HG03095 (cell line): ENCODE measurements around the gene PNPLA6.
"Not testable (repeated sequence)": the region's sequence is repeated elsewhere in the genome, so short reads cannot be mapped to it uniquely, and the experiment has no call there.

Experiments
- ATAC-seq: cut with Tn5 transposase; IDR thresholded peaks from one replicate; pipeline ENCODE4 v1.9.1; 2021; ENCODE audit warnings: moderate library complexity; ENCODE audit not compliant: unreplicated experiment

Gene PNPLA6

GRCh38 chr19:7529610-7530490 lies 5.7 kb upstream of the PNPLA6 start:
- ATAC-seq = no peak

DNA sequence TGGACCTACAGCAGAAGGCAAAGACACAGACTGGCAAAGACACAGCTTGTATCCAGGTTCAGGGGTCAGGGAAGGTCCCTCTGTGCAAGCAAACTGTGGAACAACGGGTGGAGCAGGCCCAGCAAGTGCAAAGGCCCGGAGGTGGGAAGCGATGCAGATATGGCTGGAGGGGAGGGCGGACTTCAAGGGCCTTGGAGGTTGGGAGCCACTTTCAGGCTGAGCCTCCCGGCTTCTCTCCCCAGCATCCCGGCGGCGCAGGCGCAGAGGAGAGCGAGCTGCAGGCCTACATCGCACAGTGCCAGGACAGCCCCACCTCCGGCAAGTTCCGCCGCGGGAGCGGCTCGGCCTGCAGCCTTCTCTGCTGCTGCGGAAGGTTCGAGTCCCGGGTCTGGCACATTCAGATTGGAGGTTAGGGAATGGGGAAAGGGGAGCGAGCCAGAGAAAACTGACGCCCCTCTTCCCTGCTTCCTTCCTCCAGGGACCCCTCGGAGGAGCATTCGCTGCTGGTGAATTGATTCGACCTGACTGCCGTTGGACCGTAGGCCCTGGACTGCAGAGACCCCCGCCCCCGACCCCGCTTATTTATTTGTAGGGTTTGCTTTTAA lies 2.1 kb upstream of the PNPLA6 start:
- ATAC-seq = no peak

- no peak for ATAC-seq
These were observed 1.5 kb upstream of the PNPLA6 start for GRCh38 chr19:7533925-7534480.

DNA sequence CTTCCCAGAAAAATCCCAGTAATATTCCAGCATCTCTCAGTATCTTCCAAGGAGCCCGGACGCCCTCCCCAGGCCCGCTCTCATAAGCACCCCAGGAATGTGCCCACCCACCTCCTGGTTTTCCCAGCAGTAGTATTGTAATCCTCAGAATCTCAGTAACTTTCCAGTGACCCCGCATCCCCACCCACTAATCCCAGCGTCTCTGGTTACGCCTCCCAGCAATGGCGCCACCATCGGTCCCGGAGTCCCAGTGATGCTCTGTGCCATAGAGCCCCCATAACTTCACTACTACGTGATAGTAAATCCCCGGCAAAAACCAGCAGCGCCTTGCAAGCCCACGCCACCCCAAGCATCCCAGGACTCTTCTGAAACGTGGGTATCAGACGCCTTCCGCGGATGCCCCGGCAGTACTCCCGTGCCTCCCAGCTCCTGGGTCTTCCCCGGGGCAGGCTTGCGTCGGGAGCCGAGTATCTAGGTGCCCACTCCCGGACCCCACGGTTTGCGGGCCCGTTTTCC lies 928 bp upstream of the PNPLA6 start:
- no peak for ATAC-seq

DNA sequence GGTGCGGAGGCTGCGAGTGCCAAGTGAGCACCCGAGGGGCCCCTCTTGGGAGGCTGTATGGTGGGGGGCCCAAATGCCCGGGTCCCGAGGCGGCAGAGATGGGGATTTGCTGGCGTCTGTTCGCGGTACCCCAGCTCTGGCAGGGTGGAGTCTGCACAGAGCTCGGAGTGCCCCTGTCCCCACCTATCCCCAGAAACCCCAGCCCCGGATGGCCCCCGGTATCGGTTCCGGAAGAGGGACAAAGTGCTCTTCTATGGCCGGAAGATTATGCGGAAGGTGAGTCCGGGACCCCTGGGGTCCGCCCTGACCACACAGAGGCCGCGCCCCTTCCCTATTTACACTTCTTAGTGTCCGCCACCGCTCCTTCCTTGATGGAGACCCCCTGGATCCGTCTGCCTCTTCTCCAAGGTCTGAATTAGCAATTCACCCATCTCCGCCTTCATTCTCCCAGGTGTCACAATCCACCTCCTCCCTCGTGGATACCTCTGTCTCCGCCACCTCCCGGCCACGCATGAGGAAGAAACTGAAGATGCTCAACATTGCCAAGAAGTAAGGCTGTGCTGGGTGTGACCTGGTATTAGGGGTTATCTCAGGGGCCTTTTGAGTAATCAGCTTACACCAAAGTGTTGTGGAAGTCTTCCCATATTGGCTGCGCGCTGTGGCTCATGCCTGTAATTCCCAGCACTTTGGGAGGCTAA lies 630 bp downstream of the PNPLA6 start:
- ATAC-seq = no peak

DNA sequence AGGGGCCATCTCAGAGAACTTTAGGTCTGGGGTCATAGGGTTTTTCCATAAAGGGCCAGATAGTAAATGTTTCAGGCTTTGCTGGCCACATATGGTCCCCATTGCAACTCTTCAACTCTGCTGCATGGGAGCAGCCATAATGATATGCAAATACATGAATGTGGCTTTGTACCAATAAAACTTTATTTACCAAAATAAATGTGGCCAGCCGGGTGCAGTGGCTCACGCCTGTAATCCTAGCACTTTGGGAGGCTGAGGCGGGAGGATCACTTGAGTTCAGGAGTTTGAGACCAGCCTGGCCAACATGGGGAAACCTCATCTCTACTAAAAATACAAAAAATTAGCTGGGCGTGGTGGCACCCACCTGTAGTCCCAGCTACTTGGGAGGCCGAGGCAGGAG lies 3.5 kb downstream of the PNPLA6 start:
- ATAC-seq = not testable (repeated sequence)

DNA sequence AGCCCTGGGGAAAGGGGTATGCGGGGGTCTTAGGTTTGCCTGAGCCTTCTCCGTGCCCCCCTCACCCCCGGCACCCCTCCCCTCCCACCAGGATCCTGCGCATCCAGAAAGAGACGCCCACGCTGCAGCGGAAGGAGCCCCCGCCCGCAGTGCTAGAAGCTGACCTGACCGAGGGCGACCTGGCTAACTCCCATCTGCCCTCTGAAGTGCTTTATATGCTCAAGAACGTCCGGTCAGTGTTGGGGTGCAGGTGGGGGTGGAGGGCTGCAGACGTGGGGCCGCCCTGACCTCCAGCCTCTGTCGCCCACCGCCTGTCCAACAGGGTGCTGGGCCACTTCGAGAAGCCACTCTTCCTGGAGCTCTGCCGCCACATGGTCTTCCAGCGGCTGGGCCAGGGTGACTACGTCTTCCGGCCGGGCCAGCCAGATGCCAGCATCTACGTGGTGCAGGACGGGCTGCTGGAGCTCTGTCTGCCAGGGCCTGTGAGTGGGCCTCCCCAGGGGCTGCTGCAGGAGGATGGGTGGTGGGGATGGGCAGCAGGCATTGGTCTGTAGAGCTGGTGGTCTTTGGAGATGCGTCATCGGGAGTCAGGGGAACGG lies 4.4 kb downstream of the PNPLA6 start:
- ATAC-seq = no peak

GRCh38 chr19:7540761-7541474 lies 5.4 kb downstream of the PNPLA6 start:
- no peak for ATAC-seq

- no peak for ATAC-seq
These were observed 5.9 kb downstream of the PNPLA6 start for GRCh38 chr19:7541475-7541824.

- ATAC-seq = no peak
These were observed 6.4 kb downstream of the PNPLA6 start for GRCh38 chr19:7541828-7542443.

GRCh38 chr19:7542556-7543348 lies 7.2 kb downstream of the PNPLA6 start:
- ATAC-seq = no peak

GRCh38 chr19:7544626-7545025 lies 9.1 kb downstream of the PNPLA6 start:
- no peak for ATAC-seq

DNA sequence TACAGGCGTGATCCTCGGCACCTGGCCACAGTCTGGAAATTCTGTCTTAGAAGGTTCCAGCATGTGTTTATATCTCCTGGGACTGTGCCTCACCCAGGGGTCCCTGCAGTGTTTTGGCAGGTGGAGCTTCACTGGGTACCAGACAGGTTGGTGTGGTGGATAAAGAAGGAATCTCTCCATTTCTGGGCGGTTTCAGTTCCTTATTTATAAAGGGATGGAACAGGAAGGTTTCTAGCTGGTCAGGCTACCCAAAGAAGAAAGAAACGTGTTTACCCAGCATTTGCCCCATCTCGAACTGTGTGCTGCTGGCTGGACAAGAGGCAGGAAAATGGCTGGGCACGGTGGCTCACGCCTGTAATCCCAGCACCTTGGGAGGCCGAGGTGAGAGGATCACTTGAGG lies 9.8 kb downstream of the PNPLA6 start:
- ATAC-seq = no peak

DNA sequence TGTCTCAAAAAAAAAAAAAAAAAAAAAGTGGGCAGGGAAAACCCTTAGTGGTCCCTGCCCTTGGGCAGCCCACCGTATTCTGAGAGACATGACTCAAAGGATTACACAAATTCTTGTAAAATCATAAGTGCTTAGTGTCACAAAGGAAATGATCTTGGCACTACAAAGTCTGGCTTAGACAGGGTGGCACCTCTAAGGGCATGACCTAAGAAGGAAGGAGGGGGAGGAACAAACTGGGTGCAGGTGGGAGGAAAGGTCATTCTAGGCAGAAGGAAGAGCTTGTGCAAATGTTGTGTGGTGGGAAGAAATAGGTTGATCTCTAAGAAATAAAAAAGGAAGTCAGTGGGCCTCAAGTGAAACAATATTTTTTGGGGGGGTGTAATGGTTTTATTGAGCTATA lies 10.4 kb downstream of the PNPLA6 start:
- no peak for ATAC-seq

GRCh38 chr19:7547159-7547558 lies 11.6 kb downstream of the PNPLA6 start:
- no peak for ATAC-seq

DNA sequence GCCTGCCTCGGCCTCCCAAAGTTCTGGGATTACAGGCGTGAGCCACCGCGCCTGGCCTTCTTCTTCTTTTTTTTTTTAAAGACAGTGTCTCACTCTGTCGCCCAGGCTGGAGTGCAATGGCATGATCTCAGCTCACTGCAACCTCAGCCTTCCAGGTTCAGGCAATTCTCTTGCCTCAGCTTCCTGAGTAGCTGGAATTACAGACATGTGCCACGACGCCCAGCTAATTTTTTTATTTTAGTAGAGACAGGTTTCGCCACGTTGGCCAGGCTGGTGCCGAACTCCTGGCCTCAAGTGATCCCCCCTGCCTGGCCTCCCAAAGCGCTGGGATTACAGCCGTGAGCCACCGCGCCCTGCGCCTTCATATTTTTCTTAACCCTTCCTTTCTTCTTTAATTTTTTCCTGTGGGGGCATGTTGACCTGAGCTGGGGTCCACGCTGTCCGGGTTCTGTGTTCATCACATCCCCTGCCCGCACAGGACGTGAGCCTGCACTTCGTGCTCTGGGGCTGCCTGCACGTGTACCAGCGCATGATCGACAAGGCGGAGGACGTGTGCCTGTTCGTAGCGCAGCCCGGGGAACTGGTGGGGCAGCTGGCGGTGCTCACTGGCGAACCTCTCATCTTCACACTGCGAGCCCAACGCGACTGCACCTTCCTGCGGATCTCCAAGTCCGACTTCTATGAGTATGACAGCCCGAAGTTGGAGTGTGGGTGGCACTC lies 14.1 kb downstream of the PNPLA6 start:
- no peak for ATAC-seq

GRCh38 chr19:7550169-7550770 lies 14.8 kb downstream of the PNPLA6 start:
- no peak for ATAC-seq
